H1 (cell line): ENCODE data around the gene CMSS1. TPM values are rescaled to one million over a fixed set of nuclear protein-coding genes. Genes with fewer than 3 reads are reported as not detected.
A peak's percentile ranks its signal among the peaks of the same experiment; 100 is the strongest.

Experiments
- CTCF ChIA-PET: fragments of 300-600 bp; sonication (Branson Sonifier 250); formaldehyde crosslinking; loops from one replicate; lab custom pipeline; 2021; ENCODE audit not compliant: partially characterized antibody; lab: Charles Lee
- POLR2A ChIA-PET: fragments of 300-600 bp; sonication (Branson Sonifier 250); formaldehyde crosslinking; loops from one replicate; lab custom pipeline; 2021; ENCODE audit warnings: inconsistent platforms; ENCODE audit not compliant: partially characterized antibody; lab: Charles Lee
- DNase-seq, 2 experiments: peaks; one replicate each; pipeline versions ENCODE4 v3.0.0 to v3.0.0-alpha.2; 2010 to 2022; ENCODE audit warnings: low spot score in 2 of 2, low read depth in 1 of 2, mixed read lengths in 1 of 2
- FAIRE-seq: peaks from 2 replicates; lab custom pipeline; 2011; peaks lifted over from hg19 to GRCh38; lab: Jason Lieb, UNC
- H2AFZ ChIP-seq: 2 replicates; pipeline ENCODE4 v1.8.1; 2012; ENCODE audit warnings: low read length, inconsistent platforms
- H2AK5ac ChIP-seq: 2 replicates; pipeline ENCODE4 v1.6.1; 2013; ENCODE audit warnings: low read depth, low read length
- H2BK120ac ChIP-seq: replicated peaks from 2 replicates; pipeline ENCODE3; 2013; ENCODE audit warnings: low read depth, low read length, inconsistent platforms
- H2BK12ac ChIP-seq: 2 replicates; pipeline ENCODE4 v1.6.1; 2013; ENCODE audit warnings: low read depth, low read length
- H2BK15ac ChIP-seq: 2 replicates; pipeline ENCODE4 v1.6.1; 2013; ENCODE audit warnings: low read length
- H2BK20ac ChIP-seq: 2 replicates; pipeline ENCODE4 v1.6.1; 2013; ENCODE audit warnings: low read length
- H2BK5ac ChIP-seq: 2 replicates; pipeline ENCODE4 v1.6.1; 2013; ENCODE audit warnings: low read depth, low read length
- H3K14ac ChIP-seq: 2 replicates; pipeline ENCODE4 v1.6.1; 2013; ENCODE audit warnings: inconsistent platforms; ENCODE audit not compliant: insufficient read length
- H3K18ac ChIP-seq: 2 replicates; pipeline ENCODE4 v1.6.1; 2013; ENCODE audit warnings: low read length; ENCODE audit errors: extremely low read depth
- H3K23ac ChIP-seq: 2 replicates; pipeline ENCODE4 v1.6.1; 2013; ENCODE audit warnings: inconsistent platforms; ENCODE audit not compliant: insufficient read length
- H3K23me2 ChIP-seq: 2 replicates; pipeline ENCODE4 v1.6.1; 2013; ENCODE audit warnings: low read depth, low read length
- H3K27ac ChIP-seq: 2 replicates; pipeline ENCODE4 v1.6.1; 2011; ENCODE audit warnings: low read depth, low read length, inconsistent platforms
- H3K27me3 ChIP-seq, 4 experiments: replicated peaks in 1 of 4; 1 replicate in 1 of 4; 2 replicates in 3 of 4; pipeline versions ENCODE4 v1.6.1 to v1.8.1; 2011 to 2013; ENCODE audit warnings: low read length in 3 of 4, mild to moderate bottlenecking in 3 of 4, inconsistent platforms in 2 of 4, mixed read lengths in 2 of 4, moderate library complexity in 1 of 4; ENCODE audit not compliant: control insufficient read depth in 3 of 4, insufficient read depth in 3 of 4; ENCODE audit errors: extremely low read depth in 1 of 4
- H3K36me3 ChIP-seq, 4 experiments: 2 replicates each; pipeline versions ENCODE4 v1.6.1 to v1.8.1; 2011 to 2013; ENCODE audit warnings: mild to moderate bottlenecking in 4 of 4, low read length in 3 of 4, moderate library complexity in 2 of 4, control low read depth in 1 of 4, inconsistent platforms in 1 of 4; ENCODE audit not compliant: insufficient read depth in 4 of 4, control insufficient read depth in 2 of 4
- H3K4ac ChIP-seq: replicated peaks from 2 replicates; pipeline ENCODE3; 2013; ENCODE audit warnings: low read length, low read depth, mixed read lengths, inconsistent platforms; ENCODE audit not compliant: insufficient read length
- H3K4me1 ChIP-seq, 4 experiments: replicated peaks in 1 of 4; 1 replicate in 1 of 4; 2 replicates in 3 of 4; pipeline versions ENCODE4 v1.6.1 to v1.8.1; 2011 to 2013; ENCODE audit warnings: low read length in 3 of 4, inconsistent platforms in 2 of 4, mixed read lengths in 1 of 4; ENCODE audit not compliant: insufficient read depth in 4 of 4, control insufficient read depth in 3 of 4
- H3K4me2 ChIP-seq, 2 experiments: 2 replicates each; pipeline versions ENCODE4 v1.6.1 to v1.8.1; 2011 to 2013; ENCODE audit warnings: low read depth in 2 of 2, low read length in 2 of 2, control low read depth in 1 of 2, inconsistent platforms in 1 of 2, mild to moderate bottlenecking in 1 of 2; ENCODE audit not compliant: insufficient read depth in 1 of 2
- H3K4me3 ChIP-seq, 4 experiments: fragments of 200-600, 300-600 bp in 1 of 4; sonication (generic), shearing (Covaris generic), sonication (Bioruptor Twin) in 1 of 4; 2 replicates each; pipeline versions ENCODE4 v1.5.1 to v1.8.1; 2011 to 2016; ENCODE audit warnings: low read length in 4 of 4, low read depth in 3 of 4, control low read depth in 2 of 4, inconsistent platforms in 2 of 4, mild to moderate bottlenecking in 2 of 4, mixed read lengths in 1 of 4, moderate library complexity in 1 of 4; ENCODE audit not compliant: insufficient read depth in 2 of 4; ENCODE audit errors: extremely low read depth in 1 of 4
- H3K56ac ChIP-seq: replicated peaks from 2 replicates; pipeline ENCODE3; 2013; ENCODE audit warnings: low read depth, mild to moderate bottlenecking, mixed read lengths, low read length, inconsistent platforms; ENCODE audit not compliant: insufficient read length
- H3K79me1 ChIP-seq: 2 replicates; pipeline ENCODE4 v1.6.1; 2013; ENCODE audit warnings: low read depth, low read length, control low read depth
- H3K79me2 ChIP-seq, 2 experiments: 2 replicates each; pipeline versions ENCODE4 v1.6.1 to v1.8.1; 2012 to 2013; ENCODE audit warnings: low read length in 2 of 2, mild to moderate bottlenecking in 2 of 2, inconsistent platforms in 1 of 2; ENCODE audit not compliant: insufficient read depth in 2 of 2, control insufficient read depth in 1 of 2
- H3K9ac ChIP-seq, 4 experiments: replicated peaks in 1 of 4; 1 replicate in 1 of 4; 2 replicates in 3 of 4; pipeline versions ENCODE4 v1.6.1 to v1.8.1; 2011 to 2013; ENCODE audit warnings: low read depth in 3 of 4, low read length in 3 of 4, control low read depth in 2 of 4, mild to moderate bottlenecking in 2 of 4, moderate library complexity in 2 of 4, inconsistent platforms in 1 of 4; ENCODE audit errors: extremely low read depth in 1 of 4
- H3K9me3 ChIP-seq, 2 experiments: 2 replicates each; pipeline versions ENCODE4 v1.6.1 to v1.8.1; 2012 to 2013; ENCODE audit warnings: mild to moderate bottlenecking in 2 of 2, moderate library complexity in 2 of 2, control low read depth in 1 of 2, inconsistent platforms in 1 of 2, low read depth in 1 of 2, low read length in 1 of 2, mixed read lengths in 1 of 2; ENCODE audit not compliant: insufficient read depth in 2 of 2
- H4K20me1 ChIP-seq, 2 experiments: replicated peaks in 1 of 2; 2 replicates each; pipeline versions ENCODE3 to v1.8.1; 2011 to 2013; ENCODE audit warnings: inconsistent platforms in 2 of 2, low read length in 2 of 2, mild to moderate bottlenecking in 1 of 2; ENCODE audit not compliant: insufficient read depth in 2 of 2, control insufficient read depth in 1 of 2
- H4K5ac ChIP-seq: 2 replicates; pipeline ENCODE4 v1.6.1; 2013; ENCODE audit warnings: low read length, low read depth, mixed read lengths, inconsistent platforms; ENCODE audit not compliant: insufficient read length
- H4K8ac ChIP-seq: 2 replicates; pipeline ENCODE4 v1.8.0; 2013; ENCODE audit warnings: mild to moderate bottlenecking, moderate library complexity, low read length, inconsistent platforms; ENCODE audit not compliant: insufficient read depth; ENCODE audit errors: extremely low read depth
- H4K91ac ChIP-seq: replicated peaks from 2 replicates; pipeline ENCODE3; 2013; ENCODE audit warnings: low read length, mixed read lengths, inconsistent platforms; ENCODE audit not compliant: insufficient read length
- ATF3 ChIP-seq: IDR thresholded peaks from 2 replicates; pipeline ENCODE4 v1.6.1; 2011; ENCODE audit warnings: low read depth, mild to moderate bottlenecking, low read length; ENCODE audit not compliant: insufficient read depth
- BCL11A ChIP-seq, 2 experiments: IDR thresholded peaks; one replicate each; pipeline ENCODE4 v1.6.1; 2011; ENCODE audit warnings: low read depth in 2 of 2, low read length in 2 of 2, mild to moderate bottlenecking in 2 of 2
- CTBP2 ChIP-seq: IDR thresholded peaks from 2 replicates; pipeline ENCODE4 v1.7.0; 2011; ENCODE audit warnings: borderline replicate concordance, mild to moderate bottlenecking, moderate library complexity, mixed read lengths, low read length; ENCODE audit not compliant: insufficient read depth, insufficient read length
- GTF2F1 ChIP-seq: IDR thresholded peaks from 2 replicates; pipeline ENCODE4 v1.6.1; 2012; ENCODE audit warnings: low read depth, low read length, improper control_type of control experiment, borderline replicate concordance
- RAD21 ChIP-seq, 2 experiments: IDR thresholded peaks in 1 of 2; conservative IDR thresholded peaks in 1 of 2; 2 replicates each; pipeline ENCODE4 v1.6.1; 2011; ENCODE audit warnings: low read depth in 2 of 2, low read length in 2 of 2, improper control_type of control experiment in 1 of 2, inconsistent platforms in 1 of 2, mild to moderate bottlenecking in 1 of 2, moderate library complexity in 1 of 2
- RNF2 ChIP-seq: fragments of 200-900, 300-1000 bp; sonication (generic); IDR thresholded peaks from 2 replicates; pipeline ENCODE4 v1.7.1; 2016; ENCODE audit warnings: borderline replicate concordance, low read depth, mild to moderate bottlenecking, antibody characterized with exemption, low read length; ENCODE audit not compliant: poor library complexity, severe bottlenecking; ENCODE audit errors: missing control alignments
- SIX5 ChIP-seq: IDR thresholded peaks from 2 replicates; pipeline ENCODE4 v1.6.1; 2011; ENCODE audit warnings: mild to moderate bottlenecking, low read depth, low read length
- SP4 ChIP-seq: IDR thresholded peaks from 2 replicates; pipeline ENCODE4 v1.6.1; 2012; ENCODE audit warnings: low read length, inconsistent platforms
- SUZ12 ChIP-seq: fragments of 200-600 bp; sonication (generic); IDR thresholded peaks from 2 replicates; pipeline ENCODE4 v1.6.1; 2012; ENCODE audit warnings: mild to moderate bottlenecking, inconsistent platforms, low read length, moderate library complexity, mixed read lengths
- TAF7 ChIP-seq: optimal IDR thresholded peaks from 2 replicates; pipeline ENCODE3; 2011; ENCODE audit warnings: low read depth, mild to moderate bottlenecking, inconsistent platforms, low read length, moderate library complexity, borderline replicate concordance
- TCF12 ChIP-seq: IDR thresholded peaks from 2 replicates; pipeline ENCODE4 v1.6.1; 2011; ENCODE audit warnings: low read depth, mild to moderate bottlenecking, low read length
- WGBS, 2 experiments: shearing (Covaris generic) in 1 of 2; methylation state at CpG; one replicate each; pipeline versions ENCODE4 v1.1.6 to v1.1.7; 2013 to 2015; ENCODE audit warnings: low lambda C conversion rate in 2 of 2, mixed read lengths in 2 of 2, inconsistent platforms in 1 of 2, low coverage in 1 of 2, missing lambda C conversion rate in 1 of 2; ENCODE audit not compliant: insufficient replicate concordance in 2 of 2, insufficient coverage in 1 of 2, insufficient read length in 1 of 2; ENCODE audit errors: extremely low coverage in 1 of 2, missing lambda C conversion rate in 1 of 2; 5-methylcytosine and 5-hydroxymethylcytosine counted together
- polyA plus RNA-seq, 7 experiments: library from polyadenylated mRNA; depleted of rRNA in 3 of 7; stranded (reverse) in 5 of 7; unstranded in 2 of 7; fragments of >200 nt in 5 of 7; fragments of 200-250 nt in 2 of 7; gene quantifications; 1 replicate in 5 of 7; 2 replicates in 1 of 7; 4 replicates in 1 of 7; pipeline versions ENCODE4 v1.2.1 to v1.2.3, GENCODE V29; 2011 to 2013; ENCODE audit warnings: missing spikeins in 2 of 7, mixed read lengths in 2 of 7
- total RNA-seq: library from RNA; stranded (reverse); fragmentation: NEBNext Ultra II Directional; extraction: Animal tissue kit (Norgen Biotek cat#: 25700); gene quantifications from 2 replicates; pipeline ENCODE4 v1.2.1, GENCODE V29; 2021

Gene CMSS1
- total and polyA plus RNA-seq, 2 of the 8 experiments (the other 6 are each of a cell fraction or from before 2014, with no cell fraction given) = 15.2 to 75.1 TPM

GRCh38 chr3:99925584-99926230 is 108.0 kb downstream of the CMSS1 start:
- Histone ChIP-seq H2BK20ac (peak overlapping the region; percentile 66; the same call in 1 of the 2 replicates), H2AFZ (no peak overlapping the region), H3K14ac (no peak overlapping the region), H3K9ac (no peak overlapping the region), H4K8ac (no peak overlapping the region), H3K4ac (no peak overlapping the region), H3K18ac (no peak overlapping the region), H3K27me3 (no peaks in the 10 kb centered on the region), H3K27ac (no peak overlapping the region), H3K4me3 (no peak overlapping the region), H2BK5ac (no peak overlapping the region), H2BK15ac (peak overlapping the region; percentile 73; the same call in 1 of the 2 replicates), H4K91ac (peak overlapping the region; percentile 1), H2BK12ac (peak overlapping the region; percentile 89; the same call in 1 of the 2 replicates), H3K79me2 (peaks cover 0 to 11% of the 10 kb centered on the region in 2 experiments; a peak in 1 of 4 replicates), H3K4me2 (no peak overlapping the region), H2AK5ac (no peak overlapping the region), H3K4me1 (peaks cover 6 to 34% (median 23%) of the 10 kb centered on the region in 4 experiments), H3K9me3 (no peaks in the 10 kb centered on the region), H3K23me2 (no peaks in the 10 kb centered on the region; the same call in 1 of the 2 replicates), H4K5ac (no peak overlapping the region), H3K56ac (no peak overlapping the region), H4K20me1 (no peaks in the 10 kb centered on the region), H3K79me1 (no peaks in the 10 kb centered on the region), H3K36me3 (no peaks in the 10 kb centered on the region), H3K23ac (no peak overlapping the region), H2BK120ac (peak overlapping the region; percentile 0)
- DNase-seq (no peak), FAIRE-seq (no peak)
- CTCF ChIA-PET = interaction anchor here (1.4 to 2.2 kb wide), 2 partner anchors 82 to 96 kb away, joined by 3 to 6 read pairs; no protein-coding TSS in a partner anchor
- 85% methylated on average over 4 of the region's 4 CpGs; no CpG with 5 or more reads in 1 of the 2 experiments for WGBS, 2 experiments
- TF ChIP-seq GTF2F1 (no peak), TCF12 (no peak), RNF2 (no peak), TAF7 (no peak), SIX5 (no peak), CTBP2 (no peak), SP4 (no peak), RAD21 (IDR thresholded peaks at IDR 0.05 in 1 of 2, conservative IDR thresholded peaks at IDR 0.05 in 1 of 2; ENCODE audit: low read depth in 2 of 2, low read length in 2 of 2) (no peak), SUZ12 (no peak), BCL11A (IDR thresholded peaks at IDR 0.05; ENCODE audit: low read depth in 2 of 2, low read length in 2 of 2) (no peak), ATF3 (no peak)
- POLR2A ChIA-PET = no interaction called here
